ENCODE measurements around the gene APC2.

The APC2 gene

GRCh38 chr19:1406774-1407527, 43.0 kb upstream of the APC2 start:
- H3K4me3 ChIP-seq = peak overlapping the region; percentile 90
- TF ChIP-seq EZH2 (IDR thresholded peaks at IDR 0.05) (no peak), POLR2AphosphoS5 (IDR thresholded peaks at IDR 0.05; ENCODE audit: borderline replicate concordance, low read depth, low read length) (peak; percentile 69; the same call in 1 of the 2 replicates)

GRCh38 chr19:1407528-1408299, 42.2 kb upstream of the APC2 start, which contains the start of gene DAZAP1:
Gene DAZAP1 (plus strand): TSS chr19:1407586. CDS start chr19:1407774, 188 bp downstream.
- no peak for TF ChIP-seq EZH2 (IDR thresholded peaks at IDR 0.05)
- no peak for TF ChIP-seq POLR2AphosphoS5 (IDR thresholded peaks at IDR 0.05; ENCODE audit: borderline replicate concordance, low read depth, low read length)
- no peak for TF ChIP-seq FOXP2 (optimal IDR thresholded peaks at IDR 0.05; ENCODE audit: control extremely low read depth, extremely low read length, insufficient read depth)
- peak within 1 kb of the TSS; percentile 96 for H3K4me3 ChIP-seq
- no peak for DNase-seq (ENCODE audit: low read depth, low spot score)
- H3K36me3 ChIP-seq (ENCODE audit: insufficient read depth, low read length) = peaks cover 23% of the 10 kb centered on the region
- H3K9ac ChIP-seq (ENCODE audit: insufficient read length) = peak within 1 kb of the TSS; percentile 99
- H3K27ac ChIP-seq = peak within 1 kb of the TSS; percentile 94
- H3K9me3 ChIP-seq (ENCODE audit: low read depth, low read length) = no peaks in the 10 kb centered on the region

More at GRCh38 chr19:1406774-1407527, 43.0 kb upstream of the APC2 start:
- H3K9ac ChIP-seq (ENCODE audit: insufficient read length) = peak overlapping the region; percentile 62
- peak overlapping the region; percentile 86 for H3K27ac ChIP-seq
- DNase-seq (ENCODE audit: low read depth, low spot score) = peak; percentile 77
- peaks cover 21% of the 10 kb centered on the region for H3K36me3 ChIP-seq (ENCODE audit: insufficient read depth, low read length)
- H3K9me3 ChIP-seq (ENCODE audit: low read depth, low read length) = no peaks in the 10 kb centered on the region

- H3K27ac ChIP-seq = peak overlapping the region; percentile 94
- TF ChIP-seq FOXP2 (optimal IDR thresholded peaks at IDR 0.05; ENCODE audit: control extremely low read depth, extremely low read length, insufficient read depth) = no peak
- TF ChIP-seq EZH2 (IDR thresholded peaks at IDR 0.05) = no peak
- TF ChIP-seq POLR2AphosphoS5 (IDR thresholded peaks at IDR 0.05; ENCODE audit: borderline replicate concordance, low read depth, low read length) = no peak
- peak overlapping the region; percentile 96 for H3K4me3 ChIP-seq
- peak overlapping the region; percentile 99 for H3K9ac ChIP-seq (ENCODE audit: insufficient read length)
- no peak for DNase-seq (ENCODE audit: low read depth, low spot score)
- H3K9me3 ChIP-seq (ENCODE audit: low read depth, low read length) = no peaks in the 10 kb centered on the region
- peaks cover 29% of the 10 kb centered on the region for H3K36me3 ChIP-seq (ENCODE audit: insufficient read depth, low read length)
These were observed 41.4 kb upstream of the APC2 start for GRCh38 chr19:1408300-1409203.

- DNase-seq (ENCODE audit: low read depth, low spot score) = no peak
- Histone ChIP-seq H3K4me3 (peak overlapping the region; percentile 96), H3K9me3 (ENCODE audit: low read depth, low read length) (no peaks in the 10 kb centered on the region), H3K36me3 (ENCODE audit: insufficient read depth, low read length) (peaks cover 29% of the 10 kb centered on the region), H3K27ac (peak overlapping the region; percentile 94; the same call in 1 of the 2 replicates), H3K9ac (ENCODE audit: insufficient read length) (peak overlapping the region; percentile 99)
- TF ChIP-seq POLR2AphosphoS5 (IDR thresholded peaks at IDR 0.05; ENCODE audit: borderline replicate concordance, low read depth, low read length) = no peak
- no peak for TF ChIP-seq EZH2 (IDR thresholded peaks at IDR 0.05)
- no peak for TF ChIP-seq FOXP2 (optimal IDR thresholded peaks at IDR 0.05; ENCODE audit: control extremely low read depth, extremely low read length, insufficient read depth)
These were observed 40.5 kb upstream of the APC2 start for GRCh38 chr19:1409204-1410005.

GRCh38 chr19:1410136-1410786, 39.7 kb upstream of the APC2 start:
- H3K4me3 ChIP-seq = peak overlapping the region; percentile 96

GRCh38 chr19:1410789-1411188, 39.1 kb upstream of the APC2 start:
- H3K9ac ChIP-seq (ENCODE audit: insufficient read length) = peak overlapping the region; percentile 26
- H3K36me3 ChIP-seq (ENCODE audit: insufficient read depth, low read length) = peaks cover 29% of the 10 kb centered on the region
- TF ChIP-seq POLR2AphosphoS5 (IDR thresholded peaks at IDR 0.05; ENCODE audit: borderline replicate concordance, low read depth, low read length) = no peak
- TF ChIP-seq FOXP2 (optimal IDR thresholded peaks at IDR 0.05; ENCODE audit: control extremely low read depth, extremely low read length, insufficient read depth) = no peak
- no peak for TF ChIP-seq EZH2 (IDR thresholded peaks at IDR 0.05)
- no peak overlapping the region; the same call in 1 of the 2 replicates for H3K27ac ChIP-seq
- DNase-seq (ENCODE audit: low read depth, low spot score) = no peak
- no peak overlapping the region for H3K4me3 ChIP-seq
- no peaks in the 10 kb centered on the region for H3K9me3 ChIP-seq (ENCODE audit: low read depth, low read length)

More at GRCh38 chr19:1410136-1410786, 39.7 kb upstream of the APC2 start:
- Histone ChIP-seq H3K9me3 (ENCODE audit: low read depth, low read length) (no peaks in the 10 kb centered on the region), H3K36me3 (ENCODE audit: insufficient read depth, low read length) (peaks cover 29% of the 10 kb centered on the region), H3K27ac (no peak overlapping the region; the same call in 1 of the 2 replicates), H3K9ac (ENCODE audit: insufficient read length) (peak overlapping the region; percentile 99)
- TF ChIP-seq FOXP2 (optimal IDR thresholded peaks at IDR 0.05; ENCODE audit: control extremely low read depth, extremely low read length, insufficient read depth) = no peak
- no peak for TF ChIP-seq EZH2 (IDR thresholded peaks at IDR 0.05)
- no peak for TF ChIP-seq POLR2AphosphoS5 (IDR thresholded peaks at IDR 0.05; ENCODE audit: borderline replicate concordance, low read depth, low read length)
- no peak for DNase-seq (ENCODE audit: low read depth, low spot score)

All from SK-N-MC (cell line).